ENCODE data around the gene ZBED4. TPM values are rescaled to one million over a fixed set of nuclear protein-coding genes. Genes with fewer than 3 reads are reported as not detected.

Gene ZBED4
- total and polyA plus RNA-seq, 4 donors = 2.1 to 10.3 (median 4.8) TPM

DNA sequence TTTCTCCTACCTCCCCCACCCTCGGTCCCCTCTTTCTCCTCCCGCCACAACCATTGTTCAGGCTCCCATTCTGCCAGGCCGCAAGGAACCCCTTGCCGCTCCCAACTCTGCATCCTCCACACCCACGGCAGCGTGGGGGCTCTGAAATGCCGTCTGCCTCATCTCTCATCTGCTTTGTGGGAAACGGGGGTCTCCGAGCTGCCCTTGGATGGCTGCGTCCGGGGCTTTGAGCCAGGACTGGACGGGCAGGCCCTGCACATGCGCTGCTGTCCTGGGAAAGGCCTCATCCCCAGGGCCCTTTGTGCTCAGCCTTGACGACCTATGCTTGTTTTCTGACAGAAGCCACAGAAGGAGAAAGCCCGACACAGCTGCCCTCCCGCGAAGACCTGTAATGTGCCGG, 73.3 kb downstream of the ZBED4 start:
- TF ChIP-seq EGR1 (IDR thresholded peaks at IDR 0.05; ENCODE audit: low read depth in 2 of 2) (no peak), JUND (IDR thresholded peaks at IDR 0.05) (no peak), FOXA1 (IDR thresholded peaks at IDR 0.05) (no peak), FOXA2 (IDR thresholded peaks at IDR 0.05) (no peak), RAD21 (IDR thresholded peaks at IDR 0.05) (no peak), RXRA (IDR thresholded peaks at IDR 0.05) (no peak), YY1 (IDR thresholded peaks at IDR 0.05) (no peak), SP1 (IDR thresholded peaks at IDR 0.05) (no peak), HNF4A (conservative IDR thresholded peaks at IDR 0.05) (no peak), NR2F2 (IDR thresholded peaks at IDR 0.05) (no peak)
- TF ChIP-seq, protein P1, sequence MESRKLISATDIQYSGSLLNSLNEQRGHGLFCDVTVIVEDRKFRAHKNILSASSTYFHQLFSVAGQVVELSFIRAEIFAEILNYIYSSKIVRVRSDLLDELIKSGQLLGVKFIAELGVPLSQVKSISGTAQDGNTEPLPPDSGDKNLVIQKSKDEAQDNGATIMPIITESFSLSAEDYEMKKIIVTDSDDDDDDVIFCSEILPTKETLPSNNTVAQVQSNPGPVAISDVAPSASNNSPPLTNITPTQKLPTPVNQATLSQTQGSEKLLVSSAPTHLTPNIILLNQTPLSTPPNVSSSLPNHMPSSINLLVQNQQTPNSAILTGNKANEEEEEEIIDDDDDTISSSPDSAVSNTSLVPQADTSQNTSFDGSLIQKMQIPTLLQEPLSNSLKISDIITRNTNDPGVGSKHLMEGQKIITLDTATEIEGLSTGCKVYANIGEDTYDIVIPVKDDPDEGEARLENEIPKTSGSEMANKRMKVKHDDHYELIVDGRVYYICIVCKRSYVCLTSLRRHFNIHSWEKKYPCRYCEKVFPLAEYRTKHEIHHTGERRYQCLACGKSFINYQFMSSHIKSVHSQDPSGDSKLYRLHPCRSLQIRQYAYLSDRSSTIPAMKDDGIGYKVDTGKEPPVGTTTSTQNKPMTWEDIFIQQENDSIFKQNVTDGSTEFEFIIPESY (IDR thresholded peaks at IDR 0.05) = no peak
- TF ChIP-seq, protein P2, sequence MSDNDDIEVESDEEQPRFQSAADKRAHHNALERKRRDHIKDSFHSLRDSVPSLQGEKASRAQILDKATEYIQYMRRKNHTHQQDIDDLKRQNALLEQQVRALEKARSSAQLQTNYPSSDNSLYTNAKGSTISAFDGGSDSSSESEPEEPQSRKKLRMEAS (IDR thresholded peaks at IDR 0.05) = no peak
- TF ChIP-seq, protein P3, sequence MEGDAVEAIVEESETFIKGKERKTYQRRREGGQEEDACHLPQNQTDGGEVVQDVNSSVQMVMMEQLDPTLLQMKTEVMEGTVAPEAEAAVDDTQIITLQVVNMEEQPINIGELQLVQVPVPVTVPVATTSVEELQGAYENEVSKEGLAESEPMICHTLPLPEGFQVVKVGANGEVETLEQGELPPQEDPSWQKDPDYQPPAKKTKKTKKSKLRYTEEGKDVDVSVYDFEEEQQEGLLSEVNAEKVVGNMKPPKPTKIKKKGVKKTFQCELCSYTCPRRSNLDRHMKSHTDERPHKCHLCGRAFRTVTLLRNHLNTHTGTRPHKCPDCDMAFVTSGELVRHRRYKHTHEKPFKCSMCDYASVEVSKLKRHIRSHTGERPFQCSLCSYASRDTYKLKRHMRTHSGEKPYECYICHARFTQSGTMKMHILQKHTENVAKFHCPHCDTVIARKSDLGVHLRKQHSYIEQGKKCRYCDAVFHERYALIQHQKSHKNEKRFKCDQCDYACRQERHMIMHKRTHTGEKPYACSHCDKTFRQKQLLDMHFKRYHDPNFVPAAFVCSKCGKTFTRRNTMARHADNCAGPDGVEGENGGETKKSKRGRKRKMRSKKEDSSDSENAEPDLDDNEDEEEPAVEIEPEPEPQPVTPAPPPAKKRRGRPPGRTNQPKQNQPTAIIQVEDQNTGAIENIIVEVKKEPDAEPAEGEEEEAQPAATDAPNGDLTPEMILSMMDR (IDR thresholded peaks at IDR 0.05; ENCODE audit: low read depth, low read length, missing input control) = no peak
- TF ChIP-seq, protein P4, sequence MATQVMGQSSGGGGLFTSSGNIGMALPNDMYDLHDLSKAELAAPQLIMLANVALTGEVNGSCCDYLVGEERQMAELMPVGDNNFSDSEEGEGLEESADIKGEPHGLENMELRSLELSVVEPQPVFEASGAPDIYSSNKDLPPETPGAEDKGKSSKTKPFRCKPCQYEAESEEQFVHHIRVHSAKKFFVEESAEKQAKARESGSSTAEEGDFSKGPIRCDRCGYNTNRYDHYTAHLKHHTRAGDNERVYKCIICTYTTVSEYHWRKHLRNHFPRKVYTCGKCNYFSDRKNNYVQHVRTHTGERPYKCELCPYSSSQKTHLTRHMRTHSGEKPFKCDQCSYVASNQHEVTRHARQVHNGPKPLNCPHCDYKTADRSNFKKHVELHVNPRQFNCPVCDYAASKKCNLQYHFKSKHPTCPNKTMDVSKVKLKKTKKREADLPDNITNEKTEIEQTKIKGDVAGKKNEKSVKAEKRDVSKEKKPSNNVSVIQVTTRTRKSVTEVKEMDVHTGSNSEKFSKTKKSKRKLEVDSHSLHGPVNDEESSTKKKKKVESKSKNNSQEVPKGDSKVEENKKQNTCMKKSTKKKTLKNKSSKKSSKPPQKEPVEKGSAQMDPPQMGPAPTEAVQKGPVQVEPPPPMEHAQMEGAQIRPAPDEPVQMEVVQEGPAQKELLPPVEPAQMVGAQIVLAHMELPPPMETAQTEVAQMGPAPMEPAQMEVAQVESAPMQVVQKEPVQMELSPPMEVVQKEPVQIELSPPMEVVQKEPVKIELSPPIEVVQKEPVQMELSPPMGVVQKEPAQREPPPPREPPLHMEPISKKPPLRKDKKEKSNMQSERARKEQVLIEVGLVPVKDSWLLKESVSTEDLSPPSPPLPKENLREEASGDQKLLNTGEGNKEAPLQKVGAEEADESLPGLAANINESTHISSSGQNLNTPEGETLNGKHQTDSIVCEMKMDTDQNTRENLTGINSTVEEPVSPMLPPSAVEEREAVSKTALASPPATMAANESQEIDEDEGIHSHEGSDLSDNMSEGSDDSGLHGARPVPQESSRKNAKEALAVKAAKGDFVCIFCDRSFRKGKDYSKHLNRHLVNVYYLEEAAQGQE (IDR thresholded peaks at IDR 0.05) = no peak
- no peak for DNase-seq (ENCODE audit: low spot score)

DNA sequence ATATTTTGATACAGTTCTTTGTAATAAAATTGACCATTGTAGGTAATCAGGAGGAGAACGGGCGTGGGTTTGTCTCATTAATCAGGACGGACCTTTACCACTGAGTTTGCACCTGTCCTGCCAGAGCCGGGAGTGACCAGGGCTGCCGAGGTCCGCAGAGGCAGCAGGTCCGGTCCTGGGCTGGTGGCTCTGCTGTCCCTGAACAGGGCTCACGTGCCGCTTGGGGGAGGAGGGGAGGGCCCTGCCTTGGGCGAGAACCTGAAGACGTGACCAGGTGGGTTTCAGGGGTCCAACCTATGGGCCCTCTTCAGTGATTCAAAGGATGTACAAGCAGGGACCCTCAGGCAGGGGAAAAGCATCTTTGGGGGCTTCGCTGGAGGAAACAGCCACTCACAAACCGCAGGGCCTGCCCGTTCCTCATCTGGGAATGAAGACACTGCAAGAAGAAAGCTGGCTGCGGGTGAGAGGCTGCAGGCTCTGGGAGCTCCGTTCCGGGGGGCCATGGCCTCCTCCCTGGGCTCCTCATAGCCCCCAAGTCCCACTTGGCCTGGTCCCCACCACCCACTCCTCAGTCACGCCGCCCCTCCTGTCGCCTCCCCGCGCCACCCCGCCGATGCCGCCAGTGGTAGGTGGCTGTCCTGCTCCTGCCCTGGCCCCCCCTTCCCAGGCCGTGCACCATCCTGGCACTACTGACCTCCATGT, 74.0 kb downstream of the ZBED4 start:
- Histone ChIP-seq H3K9me3 (ENCODE audit: control insufficient read depth in 4 of 4, low read length in 3 of 4) (no peaks in the 10 kb centered on the region), H3K4me3 (ENCODE audit: low read depth in 1 of 3, low read length in 3 of 3) (no peak overlapping the region), H3K27me3 (ENCODE audit: control insufficient read depth in 4 of 4, insufficient read depth in 4 of 4, low read length in 3 of 4) (no peaks in the 10 kb centered on the region), H3K27ac (ENCODE audit: low read depth in 1 of 2, low read length in 2 of 2) (no peak overlapping the region), H3K9ac (ENCODE audit: low read depth in 1 of 2, low read length in 2 of 2) (no peak overlapping the region), H3K4me1 (ENCODE audit: control insufficient read depth in 4 of 4, insufficient read depth in 4 of 4, low read length in 3 of 4) (peaks cover 3 to 12% (median 5%) of the 10 kb centered on the region in 4 donors), H3K36me3 (ENCODE audit: control insufficient read depth in 4 of 4, insufficient read depth in 3 of 4, low read depth in 1 of 4, low read length in 3 of 4) (peaks cover 0 to 17% (median 10%) of the 10 kb centered on the region in 4 donors)
- 91% methylated on average over 26 of the region's 26 CpGs for WGBS
- DNase-seq (ENCODE audit: low spot score) = no peak
- TF ChIP-seq, protein P1 (IDR thresholded peaks at IDR 0.05) = no peak
- TF ChIP-seq EGR1 (IDR thresholded peaks at IDR 0.05; ENCODE audit: low read depth in 2 of 2) (no peak), SP1 (IDR thresholded peaks at IDR 0.05) (no peak), HNF4G (IDR thresholded peaks at IDR 0.05) (no peak), RXRA (IDR thresholded peaks at IDR 0.05) (no peak), JUND (IDR thresholded peaks at IDR 0.05) (no peak), TAF1 (conservative IDR thresholded peaks at IDR 0.05) (no peak), HNF4A (conservative IDR thresholded peaks at IDR 0.05) (no peak), YY1 (IDR thresholded peaks at IDR 0.05) (no peak)
- TF ChIP-seq, protein P5, sequence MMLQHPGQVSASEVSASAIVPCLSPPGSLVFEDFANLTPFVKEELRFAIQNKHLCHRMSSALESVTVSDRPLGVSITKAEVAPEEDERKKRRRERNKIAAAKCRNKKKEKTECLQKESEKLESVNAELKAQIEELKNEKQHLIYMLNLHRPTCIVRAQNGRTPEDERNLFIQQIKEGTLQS (IDR thresholded peaks at IDR 0.05) = no peak
- TF ChIP-seq, protein P2 (IDR thresholded peaks at IDR 0.05) = no peak
- TF ChIP-seq, protein P4 (IDR thresholded peaks at IDR 0.05) = no peak

More for the DNA sequence above, 73.3 kb downstream of the ZBED4 start:
- H3K4me1 ChIP-seq (ENCODE audit: control insufficient read depth in 4 of 4, insufficient read depth in 4 of 4, low read length in 3 of 4) = peaks cover 3 to 12% (median 5%) of the 10 kb centered on the region in 4 donors
- no peak overlapping the region for H3K27ac ChIP-seq (ENCODE audit: low read depth in 1 of 2, low read length in 2 of 2)
- H3K9ac ChIP-seq (ENCODE audit: low read depth in 1 of 2, low read length in 2 of 2) = no peak overlapping the region
- 90% methylated on average over 18 of the region's 18 CpGs for WGBS
- no peak overlapping the region for H3K4me3 ChIP-seq (ENCODE audit: low read depth in 1 of 3, low read length in 3 of 3)
- no peaks in the 10 kb centered on the region for H3K9me3 ChIP-seq (ENCODE audit: control insufficient read depth in 4 of 4, low read length in 3 of 4)
- H3K36me3 ChIP-seq (ENCODE audit: control insufficient read depth in 4 of 4, insufficient read depth in 3 of 4, low read depth in 1 of 4, low read length in 3 of 4) = peaks cover 0 to 17% (median 12%) of the 10 kb centered on the region in 4 donors
- no peaks in the 10 kb centered on the region for H3K27me3 ChIP-seq (ENCODE audit: control insufficient read depth in 4 of 4, insufficient read depth in 4 of 4, low read length in 3 of 4)
